SU-DHL-6 (cell line): ENCODE results near the gene SMARCA4.

Experiments used
- H2AFZ ChIP-seq: fragments of 200-600 bp; sonication (generic); 2 replicates; pipeline ENCODE4 v1.6.1; 2014; ENCODE audit warnings: low read depth, mild to moderate bottlenecking, moderate library complexity, mixed read lengths, antibody characterized with exemption, low read length; ENCODE audit not compliant: severe bottlenecking
- H3F3A ChIP-seq: fragments of 200-600 bp; shearing (Covaris generic); 2 replicates; pipeline ENCODE4 v1.6.0; 2016; ENCODE audit warnings: antibody characterized with exemption, mild to moderate bottlenecking; ENCODE audit not compliant: insufficient read depth
- H3K27ac ChIP-seq: fragments of 200-600 bp; sonication (generic); 2 replicates; pipeline ENCODE4 v1.5.1; 2016; ENCODE audit warnings: low read depth, mild to moderate bottlenecking, low read length, moderate library complexity, mixed read lengths
- H3K27me3 ChIP-seq: fragments of 200-600 bp; sonication (generic), shearing (Covaris generic); 2 replicates; pipeline ENCODE4 v1.6.0; 2014; ENCODE audit warnings: mild to moderate bottlenecking, low read length
- H3K36me3 ChIP-seq: fragments of 200-600 bp; sonication (generic); 2 replicates; pipeline ENCODE4 v1.6.1; 2014; ENCODE audit warnings: mild to moderate bottlenecking, low read length, mixed read lengths
- H3K4me2 ChIP-seq: fragments of 300-600, 200-600 bp; shearing (Covaris generic), sonication (generic); 2 replicates; pipeline ENCODE4 v1.6.0; 2014; ENCODE audit warnings: low read length, low read depth, mild to moderate bottlenecking; ENCODE audit not compliant: poor library complexity, severe bottlenecking
- H3K4me3 ChIP-seq: fragments of 200-600 bp; sonication (generic); 2 replicates; pipeline ENCODE4 v1.5.1; 2014; ENCODE audit warnings: antibody characterized with exemption, low read length, mild to moderate bottlenecking, mixed read lengths; ENCODE audit not compliant: insufficient read depth, poor library complexity, severe bottlenecking
- H3K79me2 ChIP-seq: fragments of 200-600 bp; sonication (generic); 2 replicates; pipeline ENCODE4 v1.6.1; 2014; ENCODE audit warnings: mild to moderate bottlenecking, low read length, moderate library complexity; ENCODE audit not compliant: insufficient read depth
- H3K9ac ChIP-seq: fragments of 200-600 bp; sonication (generic); 2 replicates; pipeline ENCODE4 v1.7.0; 2014; ENCODE audit warnings: mild to moderate bottlenecking, low read length
- H3K9me2 ChIP-seq: fragments of 200-600 bp; sonication (generic); replicated peaks from 2 replicates; pipeline ENCODE4 v1.6.1; 2014; ENCODE audit warnings: low read length; ENCODE audit not compliant: insufficient read depth
- H3K9me3 ChIP-seq: fragments of 200-600 bp; sonication (generic); 2 replicates; pipeline ENCODE4 v1.6.1; 2014; ENCODE audit warnings: low read length, mixed read lengths; ENCODE audit not compliant: insufficient read depth
- H4K20me1 ChIP-seq: fragments of 200-600 bp; sonication (generic); 2 replicates; pipeline ENCODE4 v1.6.1; 2014; ENCODE audit warnings: low read depth, mild to moderate bottlenecking, antibody characterized with exemption, low read length, moderate library complexity, mixed read lengths
- CTCF ChIP-seq: fragments of 200-600 bp; sonication (generic); IDR thresholded peaks from one replicate; pipeline ENCODE4 v1.5.1; 2017; ENCODE audit warnings: antibody characterized with exemption, mild to moderate bottlenecking, low read length, moderate library complexity; ENCODE audit not compliant: insufficient read depth, poor library complexity, severe bottlenecking
- EZH2phosphoT487 ChIP-seq: fragments of 200-600 bp; sonication (generic), shearing (Covaris generic); conservative IDR thresholded peaks from 2 replicates; pipeline ENCODE4 v1.6.1; 2018; ENCODE audit warnings: mild to moderate bottlenecking, antibody characterized with exemption, low read length, moderate library complexity, mixed read lengths

Gene SMARCA4

DNA sequence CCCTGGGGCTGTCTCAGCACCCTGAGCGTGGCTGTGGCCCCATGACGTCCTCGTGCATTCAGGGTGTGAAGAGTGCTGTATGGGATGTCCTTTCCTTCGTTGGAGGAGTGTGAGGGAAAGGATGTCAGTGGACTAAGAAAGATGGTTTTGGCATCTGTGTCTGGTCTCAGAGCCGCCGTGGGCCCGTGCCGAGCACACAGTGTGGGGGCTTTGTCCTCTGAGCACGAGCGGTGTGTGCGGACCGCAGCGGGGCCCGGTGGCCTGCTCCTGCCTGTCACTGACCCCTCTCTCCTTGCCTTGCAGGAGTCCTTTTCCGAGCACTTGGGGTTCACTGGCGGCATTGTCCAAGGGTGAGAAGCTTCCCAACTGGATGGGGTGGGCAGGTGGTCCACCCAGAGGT lies 65.2 kb downstream of the SMARCA4 start:
- H3K4me2 ChIP-seq = no peak overlapping the region
- no peaks in the 10 kb centered on the region for H3F3A ChIP-seq
- no peaks in the 10 kb centered on the region for H3K9me2 ChIP-seq
- H3K4me3 ChIP-seq = no peak overlapping the region
- peaks cover 18% of the 10 kb centered on the region for H3K36me3 ChIP-seq
- TF ChIP-seq CTCF (no peak), EZH2phosphoT487 (no peak)
- H3K9me3 ChIP-seq = no peaks in the 10 kb centered on the region
- no peak overlapping the region for H3K27ac ChIP-seq
- H4K20me1 ChIP-seq = no peaks in the 10 kb centered on the region; the same call in 1 of the 2 replicates
- no peaks in the 10 kb centered on the region for H3K27me3 ChIP-seq
- H3K79me2 ChIP-seq = no peaks in the 10 kb centered on the region
- H2AFZ ChIP-seq = no peak overlapping the region
- no peak overlapping the region for H3K9ac ChIP-seq

DNA sequence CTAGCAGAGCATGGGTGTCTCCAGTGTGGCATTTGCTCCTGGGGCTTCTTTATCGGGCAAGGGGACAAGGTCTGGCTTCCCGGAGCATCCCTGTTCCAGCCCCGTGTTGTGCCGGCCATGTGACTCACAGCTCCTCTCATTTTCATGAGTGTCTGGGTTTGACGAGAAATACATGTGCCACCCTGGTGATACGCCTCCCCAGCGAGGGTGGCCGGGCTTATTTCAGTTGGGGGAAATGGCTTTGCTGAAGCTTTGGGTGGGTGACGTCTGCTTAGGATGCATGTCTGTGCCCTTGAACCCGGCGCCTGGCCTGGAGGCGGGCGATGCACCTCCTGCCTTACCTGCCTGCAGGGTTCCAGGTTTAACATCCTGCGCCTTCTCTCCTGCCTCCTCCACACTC lies 66.6 kb downstream of the SMARCA4 start:
- no peak for TF ChIP-seq CTCF
- TF ChIP-seq EZH2phosphoT487 = no peak
- Histone ChIP-seq H3K9me2 (no peaks in the 10 kb centered on the region), H2AFZ (no peak overlapping the region), H3K36me3 (peaks cover 18% of the 10 kb centered on the region), H3K27me3 (no peaks in the 10 kb centered on the region), H3K4me2 (no peak overlapping the region), H3K9ac (no peak overlapping the region), H3K27ac (no peak overlapping the region), H3K4me3 (no peak overlapping the region), H4K20me1 (no peaks in the 10 kb centered on the region; the same call in 1 of the 2 replicates), H3K79me2 (no peaks in the 10 kb centered on the region), H3K9me3 (no peaks in the 10 kb centered on the region), H3F3A (no peaks in the 10 kb centered on the region)

- H3K36me3 ChIP-seq = peaks cover 16% of the 10 kb centered on the region
- no peaks in the 10 kb centered on the region for H3K9me3 ChIP-seq
- H3K27ac ChIP-seq = no peak overlapping the region
- no peaks in the 10 kb centered on the region for H3K79me2 ChIP-seq
- no peaks in the 10 kb centered on the region for H3K9me2 ChIP-seq
- TF ChIP-seq CTCF (no peak), EZH2phosphoT487 (no peak)
- no peaks in the 10 kb centered on the region; the same call in 1 of the 2 replicates for H4K20me1 ChIP-seq
- no peak overlapping the region for H3K9ac ChIP-seq
- H3K4me3 ChIP-seq = no peak overlapping the region
- no peaks in the 10 kb centered on the region for H3F3A ChIP-seq
- H3K27me3 ChIP-seq = no peaks in the 10 kb centered on the region
- H3K4me2 ChIP-seq = no peak overlapping the region
- H2AFZ ChIP-seq = no peak overlapping the region
These were observed 67.3 kb downstream of the SMARCA4 start for GRCh38 chr19:11028146-11028545.
